PFSK-1 (cell line): Measurements from ENCODE around the gene GRK3.

Experiments used
- FOXP2 ChIP-seq: optimal IDR thresholded peaks from 2 replicates; pipeline ENCODE3; 2011; ENCODE audit warnings: borderline replicate concordance, control low read depth, inconsistent platforms; ENCODE audit not compliant: insufficient read depth; ENCODE audit errors: extremely low read length, extremely low read depth
- POLR2AphosphoS5 ChIP-seq: IDR thresholded peaks from 2 replicates; pipeline ENCODE4 v1.6.1; 2012; ENCODE audit warnings: low read depth, mild to moderate bottlenecking, control low read depth, low read length, moderate library complexity
- SIN3A ChIP-seq: IDR thresholded peaks from 2 replicates; pipeline ENCODE4 v1.6.1; 2012; ENCODE audit warnings: mild to moderate bottlenecking, low read length, moderate library complexity, borderline replicate concordance; ENCODE audit not compliant: insufficient read depth
- TAF1 ChIP-seq: IDR thresholded peaks from 2 replicates; pipeline ENCODE4 v1.6.1; 2012; ENCODE audit warnings: low read length, control low read depth, borderline replicate concordance; ENCODE audit not compliant: insufficient read depth
- TF ChIP-seq, protein P1 (sequence below), 2 experiments: IDR thresholded peaks; 2 replicates each; pipeline versions ENCODE4 v1.6.1 to v1.8.0; 2011 to 2012; ENCODE audit warnings: low read depth in 2 of 2, low read length in 2 of 2, control low read depth in 1 of 2, inconsistent platforms in 1 of 2, mild to moderate bottlenecking in 1 of 2, moderate library complexity in 1 of 2; ENCODE audit not compliant: insufficient read depth in 1 of 2

The GRK3 gene

DNA sequence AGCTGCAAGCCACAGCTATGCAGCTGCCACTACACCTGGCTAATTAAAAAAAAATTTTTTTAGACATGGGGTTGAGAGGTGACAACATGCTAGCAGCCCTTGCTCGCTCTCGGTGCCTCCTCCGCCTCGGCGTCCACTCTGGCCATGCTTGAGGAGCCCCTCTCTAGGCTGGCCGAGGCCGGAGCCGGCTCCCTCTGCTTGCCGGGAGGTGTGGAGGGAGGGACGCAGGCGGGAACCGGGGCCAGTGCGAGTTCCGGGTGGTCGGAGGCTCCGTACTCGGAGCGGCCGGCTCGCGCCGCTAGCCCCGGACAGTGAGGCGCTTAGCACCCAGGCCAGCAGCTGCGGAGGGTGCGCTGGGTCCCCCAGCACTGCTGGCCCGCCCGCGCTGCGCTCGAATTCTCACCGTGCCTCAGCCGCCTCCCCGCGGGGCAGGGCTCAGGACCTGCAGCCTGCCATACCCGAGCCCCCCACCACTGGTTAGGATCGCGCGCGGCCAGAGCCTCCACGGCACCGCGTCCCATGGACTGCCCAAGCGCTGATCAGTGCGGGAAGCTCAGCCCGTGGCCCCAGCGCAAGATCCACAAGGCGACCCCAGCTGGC is 188.2 kb downstream of the GRK3 start:
- no peak for TF ChIP-seq SIN3A
- no peak for TF ChIP-seq TAF1
- TF ChIP-seq, protein P1, sequence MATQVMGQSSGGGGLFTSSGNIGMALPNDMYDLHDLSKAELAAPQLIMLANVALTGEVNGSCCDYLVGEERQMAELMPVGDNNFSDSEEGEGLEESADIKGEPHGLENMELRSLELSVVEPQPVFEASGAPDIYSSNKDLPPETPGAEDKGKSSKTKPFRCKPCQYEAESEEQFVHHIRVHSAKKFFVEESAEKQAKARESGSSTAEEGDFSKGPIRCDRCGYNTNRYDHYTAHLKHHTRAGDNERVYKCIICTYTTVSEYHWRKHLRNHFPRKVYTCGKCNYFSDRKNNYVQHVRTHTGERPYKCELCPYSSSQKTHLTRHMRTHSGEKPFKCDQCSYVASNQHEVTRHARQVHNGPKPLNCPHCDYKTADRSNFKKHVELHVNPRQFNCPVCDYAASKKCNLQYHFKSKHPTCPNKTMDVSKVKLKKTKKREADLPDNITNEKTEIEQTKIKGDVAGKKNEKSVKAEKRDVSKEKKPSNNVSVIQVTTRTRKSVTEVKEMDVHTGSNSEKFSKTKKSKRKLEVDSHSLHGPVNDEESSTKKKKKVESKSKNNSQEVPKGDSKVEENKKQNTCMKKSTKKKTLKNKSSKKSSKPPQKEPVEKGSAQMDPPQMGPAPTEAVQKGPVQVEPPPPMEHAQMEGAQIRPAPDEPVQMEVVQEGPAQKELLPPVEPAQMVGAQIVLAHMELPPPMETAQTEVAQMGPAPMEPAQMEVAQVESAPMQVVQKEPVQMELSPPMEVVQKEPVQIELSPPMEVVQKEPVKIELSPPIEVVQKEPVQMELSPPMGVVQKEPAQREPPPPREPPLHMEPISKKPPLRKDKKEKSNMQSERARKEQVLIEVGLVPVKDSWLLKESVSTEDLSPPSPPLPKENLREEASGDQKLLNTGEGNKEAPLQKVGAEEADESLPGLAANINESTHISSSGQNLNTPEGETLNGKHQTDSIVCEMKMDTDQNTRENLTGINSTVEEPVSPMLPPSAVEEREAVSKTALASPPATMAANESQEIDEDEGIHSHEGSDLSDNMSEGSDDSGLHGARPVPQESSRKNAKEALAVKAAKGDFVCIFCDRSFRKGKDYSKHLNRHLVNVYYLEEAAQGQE (IDR thresholded peaks at IDR 0.05; ENCODE audit: insufficient read depth in 1 of 2, low read depth in 2 of 2, low read length in 2 of 2): no peak
- TF ChIP-seq FOXP2: no peak
- TF ChIP-seq POLR2AphosphoS5: no peak

DNA sequence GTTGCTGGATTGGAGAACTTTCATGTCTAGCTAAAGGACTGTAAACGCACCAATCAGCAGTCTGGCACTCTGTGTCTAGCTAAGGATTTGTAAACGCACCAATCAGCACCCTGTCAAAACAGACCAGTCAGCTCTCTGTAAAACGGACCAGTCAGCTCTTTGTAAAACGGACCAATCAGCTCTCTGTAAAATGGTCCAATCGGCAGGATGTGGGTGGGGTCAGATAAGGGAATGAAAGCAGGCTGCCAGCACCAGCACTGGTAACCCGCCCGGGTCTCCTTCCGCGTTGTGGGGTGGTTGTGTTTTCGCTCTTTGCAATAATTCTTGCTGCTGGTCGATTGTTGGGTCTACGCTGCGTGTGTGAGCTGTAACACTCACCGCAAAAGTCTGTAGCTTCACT is 188.8 kb downstream of the GRK3 start:
- TF ChIP-seq FOXP2: no peak
- no peak for TF ChIP-seq SIN3A
- no peak for TF ChIP-seq TAF1
- TF ChIP-seq, protein P1 (IDR thresholded peaks at IDR 0.05; ENCODE audit: insufficient read depth in 1 of 2, low read depth in 2 of 2, low read length in 2 of 2): no peak
- TF ChIP-seq POLR2AphosphoS5: no peak

DNA sequence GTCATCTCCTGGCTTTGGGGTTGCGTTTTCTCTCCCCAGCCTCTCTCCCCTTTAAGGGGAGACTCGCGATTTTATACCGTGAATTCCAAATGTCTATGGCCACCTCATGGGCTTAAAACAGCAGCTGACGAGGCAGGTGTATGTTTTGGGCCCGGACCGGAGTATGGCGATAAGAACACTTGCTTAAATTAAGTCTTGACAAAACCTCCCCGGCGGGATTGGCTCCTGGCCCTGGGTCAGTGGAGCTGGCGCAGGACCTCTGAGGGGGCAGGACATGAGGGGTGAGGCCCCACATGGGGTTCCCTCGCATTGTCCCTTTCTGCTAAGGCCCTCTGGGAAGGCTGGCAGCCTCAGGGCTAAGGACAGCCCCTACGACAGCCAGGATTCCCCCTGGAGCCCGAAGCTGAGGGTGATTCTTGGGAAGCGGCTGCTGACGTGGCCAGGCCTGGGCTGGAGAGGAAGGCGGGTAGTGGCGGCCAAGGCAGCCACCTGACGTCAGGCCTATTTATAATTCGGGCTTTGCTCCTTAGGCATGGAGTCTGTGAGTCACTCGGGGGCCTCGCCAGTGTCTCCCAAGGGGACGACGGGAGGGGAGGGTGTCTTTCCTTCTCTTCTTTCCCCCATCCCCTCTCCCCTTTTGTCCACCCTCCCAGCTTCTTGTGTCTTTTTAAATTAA is 190.2 kb downstream of the GRK3 start:
- TF ChIP-seq, protein P1 (IDR thresholded peaks at IDR 0.05; ENCODE audit: insufficient read depth in 1 of 2, low read depth in 2 of 2, low read length in 2 of 2): no peak
- no peak for TF ChIP-seq SIN3A
- TF ChIP-seq TAF1: no peak
- TF ChIP-seq POLR2AphosphoS5: no peak
- TF ChIP-seq FOXP2: no peak

DNA sequence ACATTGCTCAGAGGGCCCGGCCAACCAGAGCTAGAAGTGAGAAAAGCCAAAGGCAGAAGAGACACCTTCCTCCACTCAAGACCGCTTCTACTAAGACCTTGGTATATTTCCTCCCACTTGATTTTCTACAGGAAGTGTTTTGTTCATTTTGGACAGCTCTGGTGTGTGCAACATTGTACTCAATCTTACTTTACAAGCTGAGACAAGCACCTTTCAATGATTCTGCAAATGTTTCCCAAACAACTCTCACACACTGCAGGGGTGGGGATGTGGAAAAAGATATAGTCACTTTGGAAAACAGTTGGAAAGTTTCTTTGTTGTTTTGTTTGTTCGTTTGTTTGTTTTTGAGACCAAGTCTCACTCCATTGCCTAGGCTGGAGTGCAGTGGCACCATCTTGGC is 193.2 kb downstream of the GRK3 start:
- TF ChIP-seq FOXP2: no peak
- TF ChIP-seq, protein P1 (IDR thresholded peaks at IDR 0.05; ENCODE audit: insufficient read depth in 1 of 2, low read depth in 2 of 2, low read length in 2 of 2): 0 out of 4 replicates have a peak, but pooled peaks of 1 of the 2 experiments have one; percentile 12

DNA sequence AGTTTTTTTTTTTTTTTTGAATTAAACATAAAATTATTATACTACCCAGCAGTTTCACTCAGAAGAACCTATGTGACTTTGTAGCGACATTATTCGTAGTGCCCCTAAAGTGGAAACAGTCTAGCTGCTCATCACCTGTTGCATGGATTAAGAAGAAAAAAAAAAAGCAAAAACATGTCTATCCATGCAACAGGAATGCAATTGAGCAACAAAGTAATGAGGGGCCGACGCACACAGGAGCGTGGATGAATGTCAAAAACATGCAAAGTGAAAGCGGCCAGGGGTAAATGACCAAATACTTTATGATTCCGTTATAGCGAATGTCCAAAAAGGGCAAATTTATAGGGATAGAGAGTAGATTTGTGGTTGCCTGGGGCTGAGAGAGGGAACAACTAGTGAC is 193.8 kb downstream of the GRK3 start:
- TF ChIP-seq FOXP2 (no peak), SIN3A (no peak), POLR2AphosphoS5 (no peak), TAF1 (no peak)
- TF ChIP-seq, protein P1 (IDR thresholded peaks at IDR 0.05; ENCODE audit: insufficient read depth in 1 of 2, low read depth in 2 of 2, low read length in 2 of 2): no peak
